Neuronal stem cell (in vitro differentiated cells): Measurements from ENCODE around the gene GRIK4.

Experiments used
- DNase-seq: peaks from one replicate; pipeline ENCODE4 v3.0.0-alpha.2; 2013; ENCODE audit warnings: low spot score
- H2AFZ ChIP-seq: one replicate; pipeline ENCODE4 v1.6.1; 2013; ENCODE audit warnings: mild to moderate bottlenecking, low read length, inconsistent platforms
- H2AK5ac ChIP-seq: 2 replicates; pipeline ENCODE4 v1.6.1; 2013; ENCODE audit warnings: low read depth, mild to moderate bottlenecking, inconsistent platforms, low read length, moderate library complexity, mixed read lengths
- H2BK120ac ChIP-seq: 2 replicates; pipeline ENCODE4 v1.6.1; 2013; ENCODE audit warnings: low read depth, mild to moderate bottlenecking, inconsistent platforms, low read length, moderate library complexity, mixed read lengths
- H2BK12ac ChIP-seq: one replicate; pipeline ENCODE4 v1.6.1; 2013; ENCODE audit warnings: low read length, inconsistent platforms
- H2BK15ac ChIP-seq: 2 replicates; pipeline ENCODE4 v1.6.1; 2013; ENCODE audit warnings: mild to moderate bottlenecking, low read length, inconsistent platforms, mixed read lengths
- H2BK5ac ChIP-seq: one replicate; pipeline ENCODE4 v1.6.1; 2013; ENCODE audit warnings: inconsistent platforms, mild to moderate bottlenecking, low read length, moderate library complexity
- H3K14ac ChIP-seq: one replicate; pipeline ENCODE4 v1.6.1; 2013; ENCODE audit warnings: low read length, inconsistent platforms
- H3K18ac ChIP-seq: 2 replicates; pipeline ENCODE4 v1.6.1; 2013; ENCODE audit warnings: low read length, inconsistent platforms
- H3K23ac ChIP-seq: 2 replicates; pipeline ENCODE4 v1.6.1; 2013; ENCODE audit warnings: low read depth, mild to moderate bottlenecking, mixed read lengths, low read length, inconsistent platforms; ENCODE audit not compliant: poor library complexity
- H3K27ac ChIP-seq: replicated peaks from 3 replicates; pipeline ENCODE4 v1.5.1; 2013; ENCODE audit warnings: low read length, inconsistent platforms
- H3K27me3 ChIP-seq, 3 experiments: 2 replicates each; pipeline ENCODE4 v1.6.1; 2013; ENCODE audit warnings: low read length in 3 of 3, mild to moderate bottlenecking in 2 of 3, inconsistent platforms in 1 of 3, low read depth in 1 of 3, mixed read lengths in 1 of 3, moderate library complexity in 1 of 3; ENCODE audit not compliant: control insufficient read depth in 3 of 3, insufficient read depth in 3 of 3
- H3K36me3 ChIP-seq, 2 donors: replicated peaks in 1 of 2; 2 replicates each; pipeline ENCODE4 v1.6.1; 2013; ENCODE audit warnings: low read length in 2 of 2; ENCODE audit not compliant: control insufficient read depth in 2 of 2, insufficient read depth in 2 of 2
- H3K4ac ChIP-seq: 2 replicates; pipeline ENCODE4 v1.6.1; 2013; ENCODE audit warnings: inconsistent platforms, mild to moderate bottlenecking, low read length, moderate library complexity
- H3K4me1 ChIP-seq, 2 donors: 1 replicate in 1 of 2; 2 replicates in 1 of 2; pipeline ENCODE4 v1.6.1; 2013; ENCODE audit warnings: low read length in 2 of 2, low read depth in 1 of 2; ENCODE audit not compliant: control insufficient read depth in 2 of 2, insufficient read depth in 1 of 2
- H3K4me2 ChIP-seq: one replicate; pipeline ENCODE4 v1.6.1; 2013; ENCODE audit warnings: mild to moderate bottlenecking, low read length, inconsistent platforms; ENCODE audit not compliant: insufficient read depth, poor library complexity, severe bottlenecking
- H3K4me3 ChIP-seq, 2 donors: 2 replicates each; pipeline ENCODE4 v1.5.1; 2013; ENCODE audit warnings: low read length in 2 of 2, mild to moderate bottlenecking in 2 of 2, inconsistent platforms in 1 of 2, moderate library complexity in 1 of 2
- H3K79me1 ChIP-seq: one replicate; pipeline ENCODE4 v1.6.1; 2013; ENCODE audit warnings: low read depth, mild to moderate bottlenecking, inconsistent platforms, low read length, moderate library complexity
- H3K9ac ChIP-seq: one replicate; pipeline ENCODE4 v1.6.1; 2013; ENCODE audit warnings: mild to moderate bottlenecking, low read depth, low read length, inconsistent platforms; ENCODE audit not compliant: poor library complexity
- H3K9me3 ChIP-seq, 2 donors: replicated peaks in 1 of 2; 2 replicates each; pipeline versions ENCODE3 to v1.6.1; 2013; ENCODE audit warnings: low read length in 2 of 2, mild to moderate bottlenecking in 2 of 2, inconsistent platforms in 1 of 2, low read depth in 1 of 2, mixed read lengths in 1 of 2, moderate library complexity in 1 of 2; ENCODE audit not compliant: control insufficient read depth in 2 of 2, insufficient read depth in 1 of 2
- H4K8ac ChIP-seq: one replicate; pipeline ENCODE4 v1.6.1; 2013; ENCODE audit warnings: low read depth, mild to moderate bottlenecking, inconsistent platforms, low read length, moderate library complexity
- H4K91ac ChIP-seq: one replicate; pipeline ENCODE4 v1.6.1; 2013; ENCODE audit warnings: low read length, low read depth, mild to moderate bottlenecking, inconsistent platforms; ENCODE audit not compliant: poor library complexity
- WGBS, 2 donors: extraction: QIAGEN DNeasy Blood & Tissue Kit; methylation state at CpG; one replicate each; pipeline ENCODE4 v1.1.7; 2013; ENCODE audit warnings: missing lambda C conversion rate in 2 of 2, mixed read lengths in 1 of 2; ENCODE audit not compliant: insufficient read length in 2 of 2, insufficient replicate concordance in 1 of 2; ENCODE audit errors: extremely low coverage in 2 of 2; 5-methylcytosine and 5-hydroxymethylcytosine counted together

The GRIK4 gene

GRCh38 chr11:120522021-120522420 is 10.5 kb downstream of the GRIK4 start:
- H3K4ac ChIP-seq, result no peak overlapping the region
- no peak overlapping the region for H2BK120ac ChIP-seq
- WGBS, 2 donors, result no CpG with 5 or more reads among the region's 11 CpGs
- H3K79me1 ChIP-seq, result no peaks in the 10 kb centered on the region
- H3K23ac ChIP-seq, result no peak overlapping the region
- H2AFZ ChIP-seq, result no peak overlapping the region
- peaks cover 19 to 22% of the 10 kb centered on the region in 2 donors for H3K4me1 ChIP-seq
- H4K91ac ChIP-seq, result no peak overlapping the region
- no peak for DNase-seq
- H2BK5ac ChIP-seq, result no peak overlapping the region
- H3K4me3 ChIP-seq, result no peak overlapping the region
- no peaks in the 10 kb centered on the region for H3K9me3 ChIP-seq
- no peak overlapping the region for H2BK12ac ChIP-seq
- H3K36me3 ChIP-seq, result no peaks in the 10 kb centered on the region
- H3K14ac ChIP-seq, result no peak overlapping the region
- H3K4me2 ChIP-seq, result no peak overlapping the region
- no peak overlapping the region for H3K18ac ChIP-seq
- H3K27ac ChIP-seq, result no peak overlapping the region
- H4K8ac ChIP-seq, result no peak overlapping the region
- no peak overlapping the region for H2BK15ac ChIP-seq
- no peak overlapping the region for H3K9ac ChIP-seq
- H2AK5ac ChIP-seq, result no peak overlapping the region
- H3K27me3 ChIP-seq, result peaks cover 0 to under 1% (median 0%) of the 10 kb centered on the region in 3 experiments

- no peak overlapping the region for H2BK120ac ChIP-seq
- H3K14ac ChIP-seq, result no peak overlapping the region
- H3K9me3 ChIP-seq, result no peaks in the 10 kb centered on the region
- H3K9ac ChIP-seq, result no peak overlapping the region
- peak overlapping the region; percentile 74 for H2AFZ ChIP-seq
- no peaks in the 10 kb centered on the region for H3K27me3 ChIP-seq
- H3K4me2 ChIP-seq, result no peak overlapping the region
- no peaks in the 10 kb centered on the region for H3K79me1 ChIP-seq
- no peak overlapping the region for H3K18ac ChIP-seq
- H2BK15ac ChIP-seq, result no peak overlapping the region
- no peak overlapping the region for H3K27ac ChIP-seq
- no peak overlapping the region for H2BK5ac ChIP-seq
- WGBS, 2 donors, result no CpG with 5 or more reads among the region's 3 CpGs
- H3K23ac ChIP-seq, result no peak overlapping the region
- H4K8ac ChIP-seq, result no peak overlapping the region
- H2AK5ac ChIP-seq, result no peak overlapping the region
- H3K36me3 ChIP-seq, result no peaks in the 10 kb centered on the region
- no peak overlapping the region for H3K4me3 ChIP-seq
- H2BK12ac ChIP-seq, result no peak overlapping the region
- no peak overlapping the region for H3K4ac ChIP-seq
- no peak for DNase-seq
- H4K91ac ChIP-seq, result no peak overlapping the region
- peaks cover 14 to 17% of the 10 kb centered on the region in 2 donors for H3K4me1 ChIP-seq
Observed at GRCh38 chr11:120522736-120523135, 11.2 kb downstream of the GRIK4 start.

- Histone ChIP-seq H3K18ac (peak overlapping the region; percentile 67), H3K14ac (no peak overlapping the region), H3K79me1 (no peaks in the 10 kb centered on the region), H3K9me3 (no peaks in the 10 kb centered on the region), H3K27ac (no peak overlapping the region), H2BK12ac (no peak overlapping the region), H3K23ac (no peak overlapping the region), H3K4me3 (no peak overlapping the region), H3K4ac (no peak overlapping the region), H2BK15ac (no peak overlapping the region), H2BK5ac (no peak overlapping the region), H2AK5ac (no peak overlapping the region), H4K91ac (no peak overlapping the region), H3K4me2 (no peak overlapping the region), H4K8ac (no peak overlapping the region), H3K36me3 (no peaks in the 10 kb centered on the region), H3K9ac (peak overlapping the region; percentile 2), H3K4me1 (peaks cover 10 to 13% of the 10 kb centered on the region in 2 donors), H2BK120ac (no peak overlapping the region), H3K27me3 (no peaks in the 10 kb centered on the region), H2AFZ (peak overlapping the region; percentile 74)
- no peak for DNase-seq
- no CpG with 5 or more reads among the region's 12 CpGs for WGBS, 2 donors
Observed at GRCh38 chr11:120523196-120523595, 11.6 kb downstream of the GRIK4 start.

GRCh38 chr11:120524536-120525085 is 13.1 kb downstream of the GRIK4 start:
- Histone ChIP-seq H2BK12ac (no peak overlapping the region), H3K9ac (no peak overlapping the region), H3K4me2 (no peak overlapping the region), H2BK120ac (no peak overlapping the region), H3K36me3 (no peaks in the 10 kb centered on the region), H3K4ac (no peak overlapping the region), H2AK5ac (peak overlapping the region; percentile 40), H3K9me3 (no peaks in the 10 kb centered on the region), H3K79me1 (no peaks in the 10 kb centered on the region), H4K8ac (no peak overlapping the region), H3K27ac (no peak overlapping the region), H2BK5ac (no peak overlapping the region), H2BK15ac (no peak overlapping the region), H3K27me3 (peaks cover 0 to 1% (median 0%) of the 10 kb centered on the region in 3 experiments), H3K4me3 (peak overlapping the region in 1 of 2 donors; percentile 8), H3K18ac (no peak overlapping the region), H3K14ac (no peak overlapping the region), H3K23ac (no peak overlapping the region), H4K91ac (no peak overlapping the region), H3K4me1 (peaks cover 9 to 13% of the 10 kb centered on the region in 2 donors), H2AFZ (no peak overlapping the region)
- DNase-seq, result no peak
- no CpG with 5 or more reads among the region's 9 CpGs for WGBS, 2 donors
